T-helper 1 cell (primary cell): ENCODE data around the gene MTCH1.
"Not testable (repeated sequence)": the region's sequence is repeated elsewhere in the genome, so short reads cannot be mapped to it uniquely, and the experiment has no call there.

Experiments used
- DNase-seq, 5 donors: peaks; one replicate each; pipeline ENCODE4 v3.0.0-alpha.2; 2012 to 2020

Gene MTCH1

GRCh38 chr6:37016995-37017394, 31.0 kb upstream of the MTCH1 start:
- no peak for DNase-seq

- no peak for DNase-seq
Observed at GRCh38 chr6:37015532-37015931, 29.5 kb upstream of the MTCH1 start.

GRCh38 chr6:37014667-37015066, 28.7 kb upstream of the MTCH1 start:
- DNase-seq = no peak

GRCh38 chr6:37013516-37014491, 27.8 kb upstream of the MTCH1 start:
- DNase-seq = no peak

- no peak for DNase-seq
Observed at GRCh38 chr6:37011656-37012378, 25.8 kb upstream of the MTCH1 start.

- no peak for DNase-seq
Observed at GRCh38 chr6:37010402-37010892, 24.5 kb upstream of the MTCH1 start.

- no peak for DNase-seq
Observed at GRCh38 chr6:37008484-37009465, 22.8 kb upstream of the MTCH1 start.

- DNase-seq = no peak
Observed at GRCh38 chr6:37007340-37008043, 21.5 kb upstream of the MTCH1 start.

GRCh38 chr6:37006793-37007339, 20.9 kb upstream of the MTCH1 start:
- DNase-seq = no peak

- no peak for DNase-seq
Observed at GRCh38 chr6:37005827-37006567, 20.0 kb upstream of the MTCH1 start.

- DNase-seq = no peak
Observed at GRCh38 chr6:37005061-37005810, 19.2 kb upstream of the MTCH1 start, which contains the start of gene FGD2. Gene FGD2, plus strand, starts transcription at chr6:37005655. Its CDS starts 163 bp downstream, at chr6:37005818.

GRCh38 chr6:37004044-37004980, 18.3 kb upstream of the MTCH1 start:
- no peak for DNase-seq

- no peak for DNase-seq
Observed at GRCh38 chr6:36999751-37000125, 13.7 kb upstream of the MTCH1 start.

GRCh38 chr6:36999061-36999750, 13.2 kb upstream of the MTCH1 start:
- no peak for DNase-seq

GRCh38 chr6:36998723-36999038, 12.7 kb upstream of the MTCH1 start:
- DNase-seq = no peak

- no peak for DNase-seq
Observed at GRCh38 chr6:36997811-36998722, 12.1 kb upstream of the MTCH1 start.

GRCh38 chr6:36990401-36990800, 4.4 kb upstream of the MTCH1 start:
- not testable (repeated sequence) for DNase-seq
